Thymus (tissue), 11 donors: ENCODE measurements around the gene IDH3G. TPM values are rescaled to one million over a fixed set of nuclear protein-coding genes. Genes with fewer than 3 reads are reported as not detected.

Experiments used
- DNase-seq, 9 donors: peaks; one replicate each; pipeline ENCODE4 v3.0.0-alpha.2; 2013; ENCODE audit warnings: low spot score in 9 of 9, low read depth in 6 of 9, missing footprints in 1 of 9
- H3K27ac ChIP-seq, 2 donors: one replicate each; pipeline ENCODE4 v1.5.1; 2013; ENCODE audit warnings: control low read depth in 1 of 2, low read depth in 1 of 2, low read length in 1 of 2, mild to moderate bottlenecking in 1 of 2, moderate library complexity in 1 of 2
- H3K27me3 ChIP-seq, 2 donors: one replicate each; pipeline ENCODE4 v1.5.1; 2013; ENCODE audit warnings: low read length in 1 of 2; ENCODE audit not compliant: control insufficient read depth in 2 of 2, insufficient read depth in 1 of 2
- H3K36me3 ChIP-seq, 2 donors: one replicate each; pipeline ENCODE4 v1.5.1; 2013; ENCODE audit warnings: low read length in 1 of 2, mild to moderate bottlenecking in 1 of 2, moderate library complexity in 1 of 2; ENCODE audit not compliant: control insufficient read depth in 2 of 2, insufficient read depth in 2 of 2
- H3K4me1 ChIP-seq, 2 donors: one replicate each; pipeline ENCODE4 v1.5.1; 2013; ENCODE audit warnings: low read length in 2 of 2; ENCODE audit not compliant: control insufficient read depth in 2 of 2, insufficient read depth in 2 of 2
- H3K4me3 ChIP-seq, 2 donors: one replicate each; pipeline ENCODE4 v1.5.1; 2013; ENCODE audit warnings: low read length in 2 of 2, control low read depth in 1 of 2, mild to moderate bottlenecking in 1 of 2
- H3K9me3 ChIP-seq, 2 donors: one replicate each; pipeline ENCODE4 v1.5.1; 2013; ENCODE audit warnings: low read length in 1 of 2, mild to moderate bottlenecking in 1 of 2; ENCODE audit not compliant: control insufficient read depth in 2 of 2, insufficient read depth in 1 of 2
- WGBS: extraction: QIAGEN DNeasy Blood & Tissue Kit; methylation state at CpG from one replicate; pipeline ENCODE4 v1.1.7; 2013; 5-methylcytosine and 5-hydroxymethylcytosine counted together
- polyA plus RNA-seq: library from polyadenylated mRNA; stranded (reverse); fragments of 200-250 nt; gene quantifications from one replicate; pipeline ENCODE4 v1.2.3, GENCODE V29; 2013
- total RNA-seq: library from RNA; stranded (reverse); fragments of 120-200 nt; gene quantifications from one replicate; pipeline ENCODE4 v1.2.4, GENCODE V29; 2013
- donor health status: healthy.

Gene IDH3G
- total and polyA plus RNA-seq, 2 donors = 37.5 to 39.2 TPM

DNA sequence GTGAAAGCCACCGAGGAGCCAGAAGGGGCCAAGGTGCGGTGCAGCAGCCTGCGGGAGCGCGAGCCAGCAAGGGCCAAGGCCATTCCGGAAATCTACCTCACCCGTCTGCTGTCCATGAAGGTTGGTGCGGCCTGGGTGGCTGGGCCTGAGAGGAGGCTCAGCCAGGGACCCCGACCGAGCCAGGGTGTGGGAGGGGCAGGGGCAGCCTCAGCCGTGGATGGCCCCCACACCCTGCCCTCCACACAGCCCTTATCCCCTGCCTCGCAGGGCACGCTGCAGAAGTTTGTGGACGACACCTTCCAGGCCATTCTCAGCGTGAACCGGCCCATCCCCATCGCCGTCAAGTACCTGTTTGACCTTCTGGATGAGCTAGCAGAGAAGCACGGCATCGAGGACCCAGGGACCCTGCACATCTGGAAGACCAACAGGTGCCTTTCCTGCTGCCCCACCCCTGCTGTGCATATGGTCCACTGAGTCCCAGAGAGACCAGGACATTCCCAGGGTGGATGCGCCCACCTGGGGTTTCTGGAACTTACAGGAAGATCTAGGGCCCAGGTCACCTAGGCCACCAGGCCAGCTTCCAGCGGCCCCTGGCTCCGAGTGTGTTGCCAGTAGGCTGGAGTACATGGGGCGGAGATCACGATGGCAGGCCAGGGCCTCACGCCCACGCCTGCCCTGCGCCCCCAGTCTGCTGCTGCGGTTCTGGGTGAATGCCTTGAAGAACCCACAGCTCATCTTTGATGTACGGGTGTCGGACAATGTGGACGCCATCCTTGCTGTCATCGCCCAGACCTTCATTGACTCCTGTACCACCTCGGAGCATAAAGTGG, 16.7 kb downstream of the IDH3G start:
- no peaks in the 10 kb centered on the region for H3K4me1 ChIP-seq
- DNase-seq = no peak
- no peak overlapping the region for H3K27ac ChIP-seq
- H3K27me3 ChIP-seq = peaks cover 0 to 30% of the 10 kb centered on the region in 2 donors
- no peak overlapping the region for H3K4me3 ChIP-seq
- 94% methylated on average over 34 of the region's 34 CpGs for whole genome bisulfite sequencing
- no peaks in the 10 kb centered on the region for H3K36me3 ChIP-seq
- no peaks in the 10 kb centered on the region for H3K9me3 ChIP-seq

DNA sequence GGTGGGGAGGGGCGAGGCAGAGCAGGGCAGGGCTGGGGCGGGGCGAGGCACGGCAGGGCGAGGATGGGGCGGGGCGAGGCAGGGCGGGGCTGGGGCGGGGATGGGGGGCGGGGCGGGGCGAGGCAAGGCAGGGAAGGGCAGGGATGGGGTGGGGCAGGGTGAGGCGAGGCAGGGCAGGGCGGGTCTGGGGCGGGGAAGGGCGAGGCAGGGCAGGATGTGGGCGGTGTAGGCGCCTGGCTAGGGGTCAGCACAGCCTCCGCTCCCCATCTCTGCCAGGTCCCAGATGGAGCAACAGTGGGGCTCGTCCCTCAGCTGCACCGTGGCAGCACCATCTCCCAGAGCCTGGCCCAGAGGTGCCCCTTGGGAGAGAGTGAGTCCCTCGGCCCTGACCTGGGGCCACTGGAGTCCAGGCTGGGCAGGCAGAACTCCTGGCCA, 17.5 kb downstream of the IDH3G start:
- H3K36me3 ChIP-seq = no peaks in the 10 kb centered on the region
- H3K27me3 ChIP-seq = peaks cover 0 to 27% of the 10 kb centered on the region in 2 donors
- H3K4me3 ChIP-seq = no peak overlapping the region
- H3K9me3 ChIP-seq = no peaks in the 10 kb centered on the region
- no peak for DNase-seq
- H3K27ac ChIP-seq = no peak overlapping the region
- H3K4me1 ChIP-seq = no peaks in the 10 kb centered on the region
- WGBS = 95% methylated on average over 9 of the region's 22 CpGs

DNA sequence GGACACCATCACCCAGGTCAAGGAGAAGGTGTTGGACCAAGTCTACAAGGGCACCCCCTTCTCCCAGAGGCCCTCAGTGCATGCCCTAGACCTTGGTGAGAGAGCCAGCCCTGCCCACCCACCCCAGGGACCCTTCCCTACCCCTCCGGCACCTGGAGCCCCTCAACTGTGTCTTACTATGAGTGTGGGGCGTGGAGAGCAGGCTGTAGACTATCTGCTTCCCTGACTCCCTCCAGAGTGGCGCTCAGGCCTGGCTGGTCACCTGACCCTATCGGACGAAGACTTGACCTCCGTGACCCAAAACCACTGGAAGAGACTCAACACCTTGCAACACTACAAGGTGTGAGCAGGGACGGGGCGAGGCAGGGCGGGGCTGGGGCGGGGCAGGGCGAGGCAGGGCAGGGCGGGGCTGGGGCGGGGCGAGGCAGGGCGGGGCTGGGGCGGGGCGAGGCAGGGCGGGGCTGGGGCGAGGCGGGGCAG, 18.0 kb downstream of the IDH3G start:
- Histone ChIP-seq H3K36me3 (no peaks in the 10 kb centered on the region), H3K4me1 (no peaks in the 10 kb centered on the region), H3K9me3 (no peaks in the 10 kb centered on the region), H3K27me3 (peaks cover 0 to 22% of the 10 kb centered on the region in 2 donors), H3K27ac (no peak overlapping the region), H3K4me3 (no peak overlapping the region)
- 92% methylated on average over 16 of the region's 20 CpGs for WGBS
- DNase-seq = no peak

DNA sequence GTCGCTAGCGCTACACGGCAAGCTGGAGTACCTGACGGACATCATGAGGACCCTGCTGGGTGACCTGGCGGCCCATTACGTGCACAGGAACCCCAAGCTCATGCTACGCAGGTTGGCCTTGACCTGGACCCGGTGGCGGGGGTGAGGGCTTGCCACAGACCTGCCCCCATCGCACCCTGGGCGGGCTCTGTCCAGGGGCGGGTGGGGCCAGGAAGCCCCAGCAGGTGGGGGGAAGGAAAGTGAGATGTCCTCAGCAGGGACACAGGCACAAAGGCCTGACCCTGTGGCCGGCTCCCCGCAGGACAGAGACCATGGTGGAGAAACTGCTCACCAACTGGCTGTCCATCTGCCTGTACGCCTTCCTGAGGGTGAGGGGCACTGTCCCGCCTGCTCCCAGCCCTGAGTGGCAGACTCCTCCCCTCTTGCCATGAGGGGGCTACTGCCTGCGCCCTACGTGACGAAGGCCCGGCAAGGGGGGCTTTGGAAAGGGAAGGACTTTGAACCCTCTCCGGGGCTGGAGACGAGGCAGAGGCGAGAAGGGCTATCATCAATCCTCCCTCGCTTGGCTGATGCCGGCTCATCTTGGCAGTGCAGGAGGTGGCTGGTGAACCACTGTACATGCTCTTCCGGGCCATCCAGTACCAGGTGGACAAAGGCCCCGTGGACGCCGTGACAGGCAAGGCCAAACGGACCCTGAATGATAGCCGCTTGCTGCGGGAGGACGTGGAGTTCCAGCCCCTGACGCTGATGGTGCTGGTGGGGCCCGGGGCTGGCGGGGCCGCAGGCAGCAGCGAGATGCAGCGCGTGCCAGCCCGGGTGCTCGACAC, 18.7 kb downstream of the IDH3G start:
- 93% methylated on average over 42 of the region's 42 CpGs for WGBS
- Histone ChIP-seq H3K27me3 (peaks cover 0 to 16% of the 10 kb centered on the region in 2 donors), H3K36me3 (no peaks in the 10 kb centered on the region), H3K27ac (no peak overlapping the region), H3K4me1 (no peaks in the 10 kb centered on the region), H3K9me3 (no peaks in the 10 kb centered on the region), H3K4me3 (no peak overlapping the region)
- DNase-seq = no peak

DNA sequence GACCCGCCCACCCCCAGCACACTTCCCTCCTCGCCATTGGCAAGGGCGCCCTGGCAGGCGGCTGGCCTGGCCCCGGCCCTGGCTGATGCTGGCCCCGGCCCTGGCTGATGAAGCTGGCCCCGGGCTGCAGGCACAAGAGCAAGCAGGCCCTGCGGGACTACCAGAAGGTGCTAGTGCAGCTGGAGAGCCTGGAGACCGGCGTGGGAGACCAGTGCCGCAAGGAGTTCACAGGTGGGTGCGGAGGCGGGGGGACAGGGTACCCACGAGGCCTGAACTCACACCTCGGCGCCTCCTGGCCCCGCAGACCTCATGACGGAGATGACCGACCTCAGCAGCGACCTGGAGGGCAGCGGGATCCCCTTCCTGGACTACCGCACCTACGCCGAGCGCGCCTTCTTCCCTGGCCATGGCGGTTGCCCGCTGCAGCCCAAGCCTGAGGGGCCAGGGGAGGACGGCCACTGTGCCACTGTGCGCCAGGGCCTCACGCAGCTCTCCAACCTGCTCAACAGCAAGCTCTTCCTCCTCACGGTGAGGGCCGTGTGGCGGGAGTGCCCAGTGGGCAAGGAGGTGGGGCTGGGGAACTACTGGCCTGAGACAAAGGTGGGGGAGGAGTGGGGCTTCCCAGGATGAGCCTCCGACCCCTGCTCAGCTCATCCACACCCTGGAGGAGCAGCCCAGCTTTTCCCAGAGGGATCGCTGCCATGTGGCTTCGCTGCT, 19.4 kb downstream of the IDH3G start:
- DNase-seq = no peak
- no peaks in the 10 kb centered on the region for H3K4me1 ChIP-seq
- no peak overlapping the region for H3K4me3 ChIP-seq
- H3K36me3 ChIP-seq = no peaks in the 10 kb centered on the region
- 93% methylated on average over 36 of the region's 37 CpGs for WGBS
- no peaks in the 10 kb centered on the region for H3K9me3 ChIP-seq
- peaks cover 0 to 8% of the 10 kb centered on the region in 2 donors for H3K27me3 ChIP-seq
- no peak overlapping the region for H3K27ac ChIP-seq

DNA sequence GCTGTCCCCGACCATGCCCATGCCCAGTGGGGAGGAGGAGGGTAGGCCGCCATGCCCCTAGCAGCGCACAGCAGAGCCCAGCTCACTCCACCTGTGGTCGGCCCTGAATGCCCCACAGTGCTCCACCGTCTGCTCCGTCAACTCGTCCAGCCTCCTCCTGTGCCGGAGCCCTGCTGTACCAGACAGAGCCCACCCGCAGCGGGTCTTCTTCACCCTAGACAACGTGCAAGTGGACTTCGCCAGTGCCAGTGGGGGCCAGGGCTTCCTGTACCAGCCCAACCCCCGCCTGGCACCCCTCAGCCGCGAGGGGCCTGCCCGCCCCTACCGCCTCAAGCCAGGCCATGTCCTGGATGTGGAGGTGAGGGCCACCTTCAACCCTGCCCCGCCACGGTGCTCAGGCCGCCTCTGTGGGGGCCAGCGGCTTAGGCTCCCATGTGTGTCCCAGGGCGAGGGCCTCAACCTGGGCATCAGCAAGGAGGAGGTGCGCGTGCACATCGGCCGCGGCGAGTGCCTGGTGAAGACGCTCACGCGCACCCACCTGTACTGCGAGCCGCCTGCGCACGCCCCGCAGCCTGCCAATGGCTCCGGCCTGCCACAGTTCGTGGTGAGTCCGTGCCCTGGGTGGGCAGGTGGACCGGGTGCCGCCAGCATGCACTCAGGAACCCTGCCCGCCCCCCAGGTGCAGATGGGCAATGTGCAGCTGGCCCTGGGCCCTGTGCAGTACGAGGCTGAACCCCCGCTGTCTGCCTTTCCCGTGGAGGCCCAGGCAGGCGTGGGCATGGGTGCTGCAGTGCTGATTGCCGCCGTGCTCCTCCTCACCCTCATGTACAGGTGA, 20.2 kb downstream of the IDH3G start:
- no peak for DNase-seq
- H3K4me3 ChIP-seq = no peak overlapping the region
- H3K4me1 ChIP-seq = no peaks in the 10 kb centered on the region
- peaks cover 0 to 5% of the 10 kb centered on the region in 2 donors for H3K27me3 ChIP-seq
- H3K36me3 ChIP-seq = no peaks in the 10 kb centered on the region
- H3K9me3 ChIP-seq = no peaks in the 10 kb centered on the region
- no peak overlapping the region for H3K27ac ChIP-seq
- WGBS = 94% methylated on average over 48 of the region's 48 CpGs

DNA sequence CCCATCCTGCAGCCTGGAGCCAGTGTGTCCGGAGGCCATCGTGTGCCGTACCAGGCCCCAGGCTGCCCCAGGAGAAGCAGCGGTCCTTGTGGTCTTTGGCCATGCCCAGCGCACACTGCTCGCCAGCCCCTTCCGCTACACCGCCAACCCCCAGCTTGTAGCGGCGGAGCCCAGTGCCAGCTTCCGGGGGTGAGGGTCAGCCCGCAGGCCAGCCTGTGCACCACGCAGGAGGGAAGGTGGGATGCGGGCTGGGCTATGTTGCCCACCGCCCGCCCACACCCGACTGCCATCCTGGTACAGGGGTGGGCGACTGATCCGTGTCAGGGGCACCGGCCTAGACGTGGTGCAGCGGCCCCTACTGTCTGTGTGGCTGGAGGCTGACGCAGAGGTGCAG, 21.0 kb downstream of the IDH3G start:
- no peaks in the 10 kb centered on the region for H3K9me3 ChIP-seq
- no peak for DNase-seq
- no peak overlapping the region for H3K4me3 ChIP-seq
- H3K4me1 ChIP-seq = no peaks in the 10 kb centered on the region
- H3K36me3 ChIP-seq = no peaks in the 10 kb centered on the region
- no peak overlapping the region for H3K27ac ChIP-seq
- WGBS = 97% methylated on average over 23 of the region's 23 CpGs
- peaks cover 0 to 5% of the 10 kb centered on the region in 2 donors for H3K27me3 ChIP-seq
